ENCODE results near the gene TRPV6. TPM values are rescaled to one million over a fixed set of nuclear protein-coding genes. Genes with fewer than 3 reads are reported as not detected.

TRPV6 gene
- total RNA-seq, result 1 to 10 TPM in 1 of 2 donors, under 1 TPM in 1; 0.43 to 1.2 TPM
- under 1 TPM; 0.40 to 0.63 TPM for polyA plus RNA-seq
- long read RNA-seq, donor 1, result 0 reads
- long read RNA-seq, donor 2, result 0 reads
- long read RNA-seq, donor 3, result 0 reads
- long read RNA-seq, donor 4, result 0 reads
- long read RNA-seq, donor 5, result 0 reads

GRCh38 chr7:142885311-142886230 lies at the start of gene TRPV6:
Gene TRPV6 (minus strand): TSS chr7:142885745.
- peaks cover 0 to 19% (median 0%) of the 10 kb centered on the region in 5 donors for H3K4me1 ChIP-seq (ENCODE audit: control insufficient read depth in 5 of 5, insufficient read depth in 5 of 5, low read length in 5 of 5)
- TF ChIP-seq CTCF (IDR thresholded peaks at IDR 0.05; ENCODE audit: control extremely low read depth, extremely low read depth), result no peak
- H3K27me3 ChIP-seq (ENCODE audit: control insufficient read depth in 3 of 3, insufficient read depth in 3 of 3, low read length in 2 of 3), result no peaks in the 10 kb centered on the region
- no peaks in the 10 kb centered on the region for H3K36me3 ChIP-seq (ENCODE audit: control insufficient read depth in 4 of 4, insufficient read depth in 4 of 4, low read length in 4 of 4)
- no peak within 1 kb of the TSS for H3K4me3 ChIP-seq
- ATAC-seq (ENCODE audit: insufficient read depth, low FRiP score) (peak; percentile 65), DNase-seq (peak; percentile 40 to 73 (median 62))
- 60 to 81% methylated on average over 16 of the region's 16 CpGs for WGBS, 2 donors
- H3K9me3 ChIP-seq (ENCODE audit: control insufficient read depth in 4 of 4, insufficient read depth in 3 of 4, low read length in 3 of 4), result no peaks in the 10 kb centered on the region
- no peak within 1 kb of the TSS for H3K27ac ChIP-seq (ENCODE audit: low read depth in 1 of 2, low read length in 1 of 2)
- H3K9ac ChIP-seq (ENCODE audit: insufficient read depth in 1 of 2, low read length in 2 of 2), result no peak within 1 kb of the TSS

GRCh38 chr7:142934056-142934455 lies 48.5 kb upstream of the TRPV6 start:
- no peak overlapping the region for H3K9ac ChIP-seq (ENCODE audit: insufficient read depth in 1 of 2, low read length in 2 of 2)
- H3K36me3 ChIP-seq (ENCODE audit: control insufficient read depth in 4 of 4, insufficient read depth in 4 of 4, low read length in 4 of 4), result no peaks in the 10 kb centered on the region
- H3K4me3 ChIP-seq, result no peak overlapping the region
- 81 to 87% methylated on average over 12 of the region's 12 CpGs for WGBS, 2 donors
- no peaks in the 10 kb centered on the region for H3K9me3 ChIP-seq (ENCODE audit: control insufficient read depth in 4 of 4, insufficient read depth in 3 of 4, low read length in 3 of 4)
- no peak for ATAC-seq (ENCODE audit: insufficient read depth, low FRiP score)
- no peaks in the 10 kb centered on the region for H3K27me3 ChIP-seq (ENCODE audit: control insufficient read depth in 3 of 3, insufficient read depth in 3 of 3, low read length in 2 of 3)
- H3K4me1 ChIP-seq (ENCODE audit: control insufficient read depth in 5 of 5, insufficient read depth in 5 of 5, low read length in 5 of 5), result no peaks in the 10 kb centered on the region
- DNase-seq, result no peak
- no peak for TF ChIP-seq CTCF (IDR thresholded peaks at IDR 0.05; ENCODE audit: control extremely low read depth, extremely low read depth)
- no peak overlapping the region for H3K27ac ChIP-seq (ENCODE audit: low read depth in 1 of 2, low read length in 1 of 2)

GRCh38 chr7:142933624-142934023 lies 48.1 kb upstream of the TRPV6 start, which contains the start of gene TRPV5:
Gene TRPV5 (minus strand): TSS chr7:142933746. CDS start chr7:142933459, 287 bp downstream.
- no peak within 1 kb of the TSS for H3K9ac ChIP-seq (ENCODE audit: insufficient read depth in 1 of 2, low read length in 2 of 2)
- no peaks in the 10 kb centered on the region for H3K4me1 ChIP-seq (ENCODE audit: control insufficient read depth in 5 of 5, insufficient read depth in 5 of 5, low read length in 5 of 5)
- 73 to 85% methylated on average over 4 of the region's 4 CpGs for WGBS, 2 donors
- H3K27ac ChIP-seq (ENCODE audit: low read depth in 1 of 2, low read length in 1 of 2), result no peak within 1 kb of the TSS
- TF ChIP-seq CTCF (IDR thresholded peaks at IDR 0.05; ENCODE audit: control extremely low read depth, extremely low read depth), result no peak
- H3K4me3 ChIP-seq, result no peak within 1 kb of the TSS
- ATAC-seq (ENCODE audit: insufficient read depth, low FRiP score) (no peak), DNase-seq (no peak)
- no peaks in the 10 kb centered on the region for H3K9me3 ChIP-seq (ENCODE audit: control insufficient read depth in 4 of 4, insufficient read depth in 3 of 4, low read length in 3 of 4)
- H3K27me3 ChIP-seq (ENCODE audit: control insufficient read depth in 3 of 3, insufficient read depth in 3 of 3, low read length in 2 of 3), result no peaks in the 10 kb centered on the region
- H3K36me3 ChIP-seq (ENCODE audit: control insufficient read depth in 4 of 4, insufficient read depth in 4 of 4, low read length in 4 of 4), result no peaks in the 10 kb centered on the region
